ENCODE results near the gene SYT13. TPM values are rescaled to one million over a fixed set of nuclear protein-coding genes. Genes with fewer than 3 reads are reported as not detected.

SYT13 gene
- total and polyA plus RNA-seq, 2 experiments from 2014 or later, result 1.7 to 11.5 TPM

GRCh38 chr11:45313171-45313865 lies 27.2 kb upstream of the SYT13 start:
- Histone ChIP-seq H3K36me3 (replicated peaks; ENCODE audit: insufficient read depth, low read depth) (no peaks in the 10 kb centered on the region), H3K4me3 (no peak overlapping the region), H4K20me1 (ENCODE audit: insufficient read depth, poor library complexity, severe bottlenecking) (no peaks in the 10 kb centered on the region), H3K27me3 (peaks cover 33% of the 10 kb centered on the region), H3K79me2 (no peaks in the 10 kb centered on the region), H3K9me3 (ENCODE audit: low read depth) (no peaks in the 10 kb centered on the region), H3K4me1 (ENCODE audit: insufficient read depth) (no peaks in the 10 kb centered on the region), H3K9me2 (replicated peaks; ENCODE audit: insufficient read depth) (no peaks in the 10 kb centered on the region), H2AFZ (no peak overlapping the region), H3K27ac (no peak overlapping the region), H3K4me2 (no peak overlapping the region)
- DNase-seq (ENCODE audit: low spot score), result no peak
- WGBS (ENCODE audit: low lambda C conversion rate, missing lambda C conversion rate), result 88% methylated on average over 1 of the region's 1 CpG
- no peak for TF ChIP-seq EZH2phosphoT487 (IDR thresholded peaks at IDR 0.05; ENCODE audit: low read depth, severe bottlenecking, unreplicated experiment)
- no peak for TF ChIP-seq CTCF (IDR thresholded peaks at IDR 0.05; ENCODE audit: poor library complexity)
- TF ChIP-seq EZH2 (IDR thresholded peaks at IDR 0.05; ENCODE audit: borderline replicate concordance), result no peak

DNA sequence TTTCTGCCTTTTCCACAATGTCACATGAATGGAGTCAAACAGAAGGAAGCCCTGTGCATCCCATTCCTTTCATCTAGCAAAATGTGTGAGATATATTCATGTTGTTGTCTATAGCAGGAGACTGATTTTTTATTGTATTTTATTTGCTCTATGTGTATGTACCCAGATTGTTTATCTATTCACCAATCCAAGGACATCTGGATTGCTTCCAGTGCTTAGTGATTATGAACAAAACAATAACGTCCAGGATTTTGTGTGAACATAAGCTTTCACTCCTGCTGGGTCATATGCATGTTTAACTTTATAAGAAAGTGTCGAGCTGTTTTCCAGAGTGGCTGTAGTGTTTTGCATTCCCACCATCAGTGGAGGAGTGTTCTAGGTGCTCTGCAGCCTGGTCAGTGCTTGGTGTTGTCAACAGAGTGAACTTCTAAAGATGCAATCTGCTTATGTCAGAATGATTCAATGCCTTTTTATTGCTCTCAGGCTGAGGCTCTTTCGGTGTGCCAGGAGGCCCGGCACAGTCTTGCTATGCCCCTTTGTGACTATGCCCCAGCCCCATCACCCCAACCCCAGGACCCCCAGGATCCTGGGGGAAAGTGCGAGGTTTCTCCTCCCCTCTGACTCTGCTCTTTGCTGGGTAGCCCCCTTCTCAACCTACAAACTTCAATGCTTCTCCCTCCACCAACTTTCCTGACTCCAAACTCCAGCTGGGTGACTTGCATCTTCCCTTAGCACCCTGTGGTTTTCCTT lies 19.9 kb upstream of the SYT13 start:
- 73% methylated on average over 4 of the region's 5 CpGs for WGBS (ENCODE audit: low lambda C conversion rate, missing lambda C conversion rate)
- no peak for TF ChIP-seq CTCF (IDR thresholded peaks at IDR 0.05; ENCODE audit: poor library complexity)
- Histone ChIP-seq H3K9me2 (replicated peaks; ENCODE audit: insufficient read depth) (no peaks in the 10 kb centered on the region), H3K36me3 (replicated peaks; ENCODE audit: insufficient read depth, low read depth) (no peaks in the 10 kb centered on the region), H3K79me2 (no peaks in the 10 kb centered on the region), H3K27me3 (no peaks in the 10 kb centered on the region), H3K9me3 (ENCODE audit: low read depth) (no peaks in the 10 kb centered on the region), H4K20me1 (ENCODE audit: insufficient read depth, poor library complexity, severe bottlenecking) (no peaks in the 10 kb centered on the region), H3K4me3 (no peak overlapping the region), H3K27ac (no peak overlapping the region), H3K4me2 (no peak overlapping the region), H3K4me1 (ENCODE audit: insufficient read depth) (no peaks in the 10 kb centered on the region), H2AFZ (no peak overlapping the region)
- DNase-seq (ENCODE audit: low spot score), result no peak

GRCh38 chr11:45304992-45305335 lies 18.8 kb upstream of the SYT13 start:
- H3K4me3 ChIP-seq, result no peak overlapping the region
- no peak overlapping the region for H3K27ac ChIP-seq
- no peaks in the 10 kb centered on the region for H3K4me1 ChIP-seq (ENCODE audit: insufficient read depth)
- H3K36me3 ChIP-seq (replicated peaks; ENCODE audit: insufficient read depth, low read depth), result no peaks in the 10 kb centered on the region
- H3K9me2 ChIP-seq (replicated peaks; ENCODE audit: insufficient read depth), result no peaks in the 10 kb centered on the region
- no peaks in the 10 kb centered on the region for H3K27me3 ChIP-seq
- DNase-seq (ENCODE audit: low spot score), result no peak
- no peaks in the 10 kb centered on the region for H4K20me1 ChIP-seq (ENCODE audit: insufficient read depth, poor library complexity, severe bottlenecking)
- no peaks in the 10 kb centered on the region for H3K79me2 ChIP-seq
- no peak for TF ChIP-seq EZH2 (IDR thresholded peaks at IDR 0.05; ENCODE audit: borderline replicate concordance)
- no peak for TF ChIP-seq EZH2phosphoT487 (IDR thresholded peaks at IDR 0.05; ENCODE audit: low read depth, severe bottlenecking, unreplicated experiment)
- TF ChIP-seq CTCF (IDR thresholded peaks at IDR 0.05; ENCODE audit: poor library complexity), result no peak
- H3K9me3 ChIP-seq (ENCODE audit: low read depth), result no peaks in the 10 kb centered on the region
- H2AFZ ChIP-seq, result no peak overlapping the region
- H3K4me2 ChIP-seq, result no peak overlapping the region
- 89% methylated on average over 4 of the region's 4 CpGs for WGBS (ENCODE audit: low lambda C conversion rate, missing lambda C conversion rate)
